Measurements from ENCODE around the gene RTN4.
"Not testable (repeated sequence)": the region's sequence is repeated elsewhere in the genome, so short reads cannot be mapped to it uniquely, and the experiment has no call there.

The RTN4 gene

DNA sequence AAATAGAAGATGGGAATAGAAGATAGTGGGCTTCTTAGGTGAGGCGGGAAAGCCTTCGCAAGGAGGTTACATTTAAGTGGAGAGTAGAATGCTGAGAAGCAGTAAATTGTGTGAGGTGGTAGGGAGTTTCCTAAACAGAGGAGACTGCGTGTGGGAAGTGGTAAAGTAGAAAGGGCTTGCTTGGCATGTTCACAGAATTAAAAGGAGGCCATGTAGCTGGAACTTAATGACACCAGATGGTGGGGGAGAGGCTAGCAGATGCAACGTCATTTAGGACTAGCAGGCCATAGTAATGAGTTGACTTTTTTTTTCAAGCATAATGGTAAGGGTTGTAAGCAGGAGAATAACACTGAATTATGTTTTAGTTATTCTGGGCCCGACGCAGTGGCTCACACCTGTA, 13.0 kb upstream of the RTN4 start:
- no peak for DNase-seq

DNA sequence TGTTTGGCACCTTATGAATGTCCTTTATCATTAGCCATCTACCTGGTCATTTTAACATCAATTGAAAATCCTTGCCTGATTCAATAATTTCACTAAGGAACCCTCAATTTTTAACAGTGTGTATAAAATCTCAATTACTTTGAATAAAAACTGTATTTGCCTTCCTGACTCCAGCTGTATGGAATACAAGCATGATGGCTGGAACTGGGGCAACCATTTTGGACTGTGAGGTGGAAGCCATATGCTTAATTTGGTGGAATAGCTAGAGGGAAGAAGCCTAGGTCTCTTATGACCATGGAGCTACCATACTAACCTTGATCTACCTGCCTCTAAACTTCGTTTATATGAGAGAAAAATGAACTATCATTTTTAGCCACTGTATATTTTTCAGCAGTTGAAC, 12.5 kb upstream of the RTN4 start:
- DNase-seq, result no peak

DNA sequence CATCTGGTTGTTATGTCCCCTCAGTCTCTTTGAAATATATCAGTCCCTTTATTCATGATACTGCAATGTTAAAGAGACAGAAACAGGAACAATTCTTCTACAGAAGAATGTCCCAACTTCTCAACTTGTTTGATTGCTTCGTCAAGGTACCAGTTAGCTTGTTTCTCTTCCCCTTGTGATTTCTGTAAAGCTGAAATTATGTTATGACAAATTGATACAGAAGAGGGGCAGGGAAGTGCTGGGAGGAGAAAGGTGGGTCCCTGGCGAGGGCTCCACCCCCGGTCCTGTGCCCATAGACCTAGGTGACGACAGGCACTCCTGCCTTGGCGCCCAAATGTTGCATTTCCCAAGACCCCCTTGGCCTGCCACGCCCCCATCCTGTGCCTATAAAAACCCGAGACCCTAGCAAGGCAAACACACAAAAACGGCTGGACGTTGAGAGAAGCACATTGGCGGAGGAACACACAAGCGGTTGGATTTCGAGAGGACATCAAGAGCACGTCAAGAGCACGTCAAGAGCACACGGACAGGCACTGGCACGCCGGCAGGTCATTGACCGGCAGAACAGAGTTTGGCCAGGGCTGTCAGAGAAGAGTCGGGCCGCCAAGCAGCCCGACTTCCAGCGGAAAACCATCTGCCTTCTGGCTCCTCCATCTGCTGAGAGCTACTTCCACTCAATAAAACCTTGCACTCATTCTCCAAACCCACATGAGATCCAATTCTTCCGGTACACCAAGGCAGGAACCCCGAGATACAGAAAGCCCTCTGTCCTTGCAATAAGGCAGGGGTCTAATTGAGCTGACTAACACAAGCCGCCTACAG, 11.5 kb upstream of the RTN4 start:
- peak; percentile 92 for DNase-seq

DNA sequence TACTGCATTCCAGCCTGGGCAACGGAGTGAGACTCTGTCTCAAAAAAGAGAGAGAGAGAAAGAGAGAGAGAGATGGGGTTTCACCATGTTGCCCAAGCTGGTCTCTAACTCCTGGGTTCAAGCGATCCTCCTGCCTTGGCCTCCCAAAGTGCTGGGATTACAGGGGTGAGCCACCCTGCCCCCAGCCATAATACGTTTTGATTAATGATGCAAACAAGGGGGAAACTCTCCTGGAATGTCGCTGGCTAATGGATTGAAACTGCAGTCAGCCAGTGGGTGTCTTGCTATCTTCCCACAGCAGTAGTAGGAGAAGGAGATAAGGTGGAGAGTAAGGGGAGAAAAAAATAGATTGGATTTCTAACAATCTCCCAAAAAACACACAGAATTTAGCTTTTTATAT, 9.5 kb upstream of the RTN4 start:
- no peak for DNase-seq

DNA sequence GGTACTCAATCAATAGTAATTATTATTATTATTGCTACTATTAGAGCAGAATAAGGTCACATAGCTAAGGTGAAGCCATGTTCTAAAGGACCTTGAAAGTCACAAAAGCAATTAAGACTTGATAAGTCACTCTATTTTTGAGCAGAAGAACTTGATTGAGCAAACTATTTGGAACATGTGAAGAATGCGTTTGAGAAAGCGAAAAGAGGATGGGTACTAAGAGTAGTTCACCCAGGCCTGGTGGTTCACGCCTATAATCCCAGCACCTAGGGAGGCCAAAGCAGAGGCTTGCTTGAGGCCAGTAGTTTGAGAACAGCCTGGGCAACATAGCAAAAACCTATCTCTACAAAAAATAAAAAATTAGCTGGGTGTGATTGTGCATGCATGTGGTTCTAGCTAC, 7.2 kb upstream of the RTN4 start:
- no peak for DNase-seq

DNA sequence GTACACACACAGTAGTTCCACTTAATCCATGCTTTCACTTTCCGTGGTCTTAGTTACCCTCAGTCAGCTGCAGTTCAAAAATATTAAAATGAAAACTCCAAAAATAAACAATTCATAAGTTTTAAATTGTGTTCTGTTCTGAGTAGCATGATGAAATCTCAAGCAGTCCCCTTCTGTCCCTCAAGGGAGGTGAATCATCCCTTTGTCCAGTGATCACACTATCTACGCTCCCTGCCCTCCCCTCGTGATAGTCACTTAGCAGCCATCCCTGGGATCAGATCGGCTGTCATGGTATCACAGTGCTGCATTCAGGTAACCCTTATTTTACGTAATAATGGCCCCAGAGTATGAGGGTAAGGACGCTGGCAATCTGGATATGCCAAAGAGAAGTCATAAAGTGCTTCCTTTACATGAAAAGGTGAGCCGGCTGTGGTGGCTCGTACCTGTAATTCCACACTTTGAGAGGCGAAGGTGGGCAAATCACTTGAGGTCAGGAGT, 5.8 kb upstream of the RTN4 start:
- no peak for DNase-seq

DNA sequence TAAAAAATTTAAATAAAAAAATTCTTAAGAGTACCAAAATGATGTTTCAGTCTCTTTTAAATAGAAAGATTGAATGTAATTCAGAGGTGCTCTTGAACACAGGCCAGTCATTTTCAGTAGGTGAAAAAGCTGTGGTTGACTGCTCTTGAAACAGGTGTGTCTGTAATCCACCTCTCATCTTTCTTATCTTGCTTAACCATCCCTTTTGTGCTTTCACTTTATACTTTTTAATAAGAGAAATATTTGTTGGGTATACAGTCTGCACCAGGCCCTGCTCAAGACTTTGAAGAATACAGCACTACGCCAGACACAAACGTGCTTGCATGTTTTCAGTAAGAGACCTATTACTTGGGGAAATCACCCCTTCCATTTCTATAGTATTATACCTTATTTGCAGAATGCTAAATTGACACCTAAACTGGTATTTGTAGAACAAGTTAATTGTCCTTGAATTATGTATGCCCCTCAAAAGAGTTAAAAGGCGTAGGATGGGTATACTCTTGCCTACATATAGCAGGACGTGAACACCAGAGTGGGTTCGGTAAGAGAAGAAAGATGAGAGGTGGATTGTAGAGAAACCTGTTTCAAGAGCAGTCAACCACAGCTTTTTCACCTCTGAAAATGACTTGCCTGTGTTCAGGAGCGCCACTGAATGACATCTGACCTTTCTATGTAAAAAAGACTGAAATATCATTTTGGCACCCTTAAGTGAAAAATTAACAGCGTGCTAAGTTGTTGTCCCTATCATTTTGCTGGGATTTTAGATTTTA, 4.0 kb upstream of the RTN4 start:
- DNase-seq, result peak; percentile 59

DNA sequence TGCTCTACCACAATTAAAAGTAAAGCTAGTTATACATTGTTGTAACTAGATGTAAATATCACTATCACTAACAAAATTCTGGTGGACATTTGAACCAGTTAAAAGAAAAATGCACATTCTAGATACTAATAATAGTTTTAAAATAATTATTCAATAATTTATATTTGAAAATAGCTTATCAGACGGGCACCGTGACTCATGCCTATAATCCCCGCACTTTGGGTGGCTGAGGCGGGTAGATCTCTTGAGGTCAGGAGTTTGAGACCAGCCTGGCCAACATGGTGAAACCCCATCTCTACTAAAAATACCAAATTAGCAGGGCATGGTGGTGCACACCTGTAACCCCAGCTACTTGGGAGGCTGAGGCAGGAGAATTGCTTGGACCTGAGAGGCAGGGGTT, 3.0 kb upstream of the RTN4 start:
- not testable (repeated sequence) for DNase-seq

DNA sequence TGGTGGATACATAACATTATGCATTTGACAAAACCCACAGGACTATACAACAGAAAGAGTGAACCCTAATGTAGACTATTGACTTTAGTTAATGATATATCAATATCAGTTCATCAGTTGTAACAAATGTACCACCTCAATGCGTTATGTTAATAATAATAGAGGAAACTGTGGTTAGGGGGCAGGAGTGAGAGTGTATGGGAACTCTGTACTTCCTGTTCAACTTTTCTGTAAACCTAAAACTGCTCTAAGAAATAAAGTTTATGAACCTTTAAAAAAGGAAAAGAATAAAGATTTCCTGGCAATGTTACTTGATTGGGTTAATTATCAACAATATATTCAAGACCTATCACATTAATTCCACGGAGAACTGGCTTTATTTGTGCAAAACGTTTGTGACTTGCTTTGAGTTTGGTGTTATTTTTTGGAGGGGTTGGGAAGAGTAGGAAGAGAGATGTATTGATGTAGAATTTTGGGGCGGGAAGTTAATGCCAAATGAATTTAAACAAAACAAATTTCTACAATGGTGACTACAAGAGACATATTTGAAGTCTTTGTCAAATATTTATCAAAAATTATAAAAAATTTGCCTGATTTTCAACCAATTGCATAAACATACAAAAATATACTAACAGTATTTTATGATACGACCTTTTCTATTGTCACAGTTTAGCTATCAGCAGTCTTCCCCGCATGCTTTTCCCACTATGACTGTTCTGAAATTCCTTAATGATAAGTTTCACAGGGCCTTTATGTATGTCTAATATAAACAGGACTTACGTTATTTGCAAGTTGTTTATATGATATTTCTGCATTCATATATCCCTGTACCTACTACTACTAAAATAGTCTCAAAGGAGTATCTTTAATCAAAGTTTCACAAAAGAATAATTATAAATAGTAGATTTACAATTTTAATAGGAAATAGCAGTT, 2.1 kb upstream of the RTN4 start:
- DNase-seq, result no peak

DNA sequence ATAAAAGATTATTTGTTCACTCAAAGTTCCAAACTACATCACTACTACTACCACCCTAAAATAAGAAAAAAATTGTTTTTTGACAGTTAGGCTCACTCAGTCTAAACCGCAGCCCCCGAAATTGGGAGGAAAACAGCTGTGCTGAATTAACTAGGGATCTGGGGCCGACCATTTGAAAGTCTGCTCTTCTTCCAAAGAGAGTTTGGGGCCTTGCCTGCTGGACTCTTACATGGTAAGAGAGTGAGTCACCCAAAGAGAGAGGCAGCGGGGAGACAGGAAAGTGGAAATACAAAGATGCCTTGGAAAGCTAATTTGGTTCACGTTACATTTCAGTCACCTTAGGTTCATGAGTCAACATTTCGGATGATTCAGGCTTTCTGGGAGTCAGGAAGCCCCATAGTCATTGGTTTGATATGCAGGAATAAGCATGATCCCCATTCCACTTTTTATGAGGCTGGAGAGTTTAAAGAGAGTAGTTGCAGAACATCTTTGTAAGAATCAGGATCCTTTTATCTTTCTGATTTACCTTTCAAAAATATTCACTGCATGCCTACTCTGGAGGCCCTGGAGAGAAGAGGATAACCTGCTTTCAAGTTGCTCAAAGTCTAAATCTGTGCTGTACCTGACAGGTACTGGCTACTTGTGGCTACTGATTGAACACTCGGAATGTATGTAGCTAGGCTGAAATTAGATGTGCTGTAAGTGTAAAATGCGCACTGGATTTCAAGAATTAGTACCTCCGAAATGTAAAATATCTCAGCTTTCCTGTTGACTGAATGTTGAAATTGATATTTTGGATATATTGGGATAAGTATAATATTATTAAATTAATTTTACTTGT, 995 bp upstream of the RTN4 start:
- peak; percentile 57 for DNase-seq

DNA sequence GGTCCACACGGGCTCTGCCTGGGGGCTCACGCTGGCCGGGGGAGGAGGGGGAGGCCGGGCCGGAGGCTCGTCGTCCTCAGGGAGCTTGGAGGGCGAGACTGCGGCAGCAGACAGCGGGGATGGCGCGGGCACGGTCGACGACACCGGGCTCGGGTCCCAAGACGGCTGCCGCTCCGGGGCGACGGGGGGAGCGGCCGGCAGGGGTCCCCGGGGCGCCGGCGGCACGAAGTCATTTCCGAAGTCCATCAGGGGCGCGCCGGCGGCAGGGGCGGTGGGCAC, 491 bp downstream of the RTN4 start:
- DNase-seq, result no peak

DNA sequence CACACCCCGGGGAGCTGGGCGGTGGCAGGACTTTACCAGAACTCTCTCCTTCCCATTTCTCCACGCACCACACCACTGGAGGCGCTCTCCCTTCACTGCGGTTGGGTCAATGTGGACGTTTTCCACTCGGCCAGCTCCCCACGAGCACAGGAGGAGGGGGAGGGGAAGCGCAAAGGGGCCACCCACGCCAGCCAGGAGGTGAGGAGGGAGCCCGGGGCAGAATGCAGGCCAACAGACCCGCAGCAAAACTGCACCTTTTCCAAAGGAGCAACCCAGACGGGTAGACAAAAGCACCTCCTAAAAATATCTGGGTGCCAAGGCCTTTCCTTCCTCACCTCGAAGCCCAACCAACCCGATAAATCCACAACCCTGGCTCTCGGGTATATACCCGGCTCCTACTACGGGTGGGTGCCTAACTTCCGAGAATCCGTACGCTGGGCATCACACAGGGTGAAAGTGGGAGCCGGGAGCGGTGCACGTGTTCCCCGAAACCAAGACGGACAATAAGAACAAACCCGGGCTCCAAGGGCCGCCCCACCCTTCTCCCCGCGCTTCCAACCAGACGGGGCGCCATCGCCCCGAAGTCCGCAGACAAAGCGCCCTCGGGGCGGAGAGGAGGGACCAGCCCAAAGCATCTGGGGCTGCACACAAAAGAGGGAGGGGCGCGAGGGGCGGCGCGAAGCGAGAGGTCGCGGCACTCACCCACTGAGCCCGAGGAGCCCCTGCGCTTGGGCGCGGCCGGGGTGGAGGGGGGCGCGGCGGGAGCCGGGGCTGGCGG, 1.0 kb downstream of the RTN4 start:
- peak; percentile 56 for DNase-seq

DNA sequence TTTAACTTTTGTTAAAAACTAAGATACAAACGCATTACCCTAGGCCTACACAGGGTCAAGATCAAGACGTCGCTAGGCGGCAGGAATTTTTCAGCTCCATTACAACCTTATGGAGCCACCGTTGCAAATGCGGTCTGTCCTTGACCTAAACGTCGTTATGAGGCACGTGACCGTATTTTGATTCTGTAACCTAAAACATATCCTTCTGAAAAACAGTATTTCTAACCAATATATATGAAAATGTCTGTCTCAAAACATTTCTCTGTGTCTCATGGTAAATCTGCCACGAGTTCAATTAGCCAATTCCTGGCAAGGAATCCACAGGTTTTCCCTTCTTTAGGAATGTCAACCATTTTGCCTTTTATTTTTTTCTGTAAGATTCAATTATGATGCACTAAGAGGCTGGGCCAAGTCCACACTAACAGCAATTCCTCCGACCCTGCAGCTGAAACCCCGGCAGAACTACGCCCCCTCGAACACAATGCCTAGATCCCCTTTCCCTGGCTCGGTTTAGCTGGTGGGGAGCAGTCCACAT, 1.7 kb downstream of the RTN4 start:
- peak; percentile 51 for DNase-seq

DNA sequence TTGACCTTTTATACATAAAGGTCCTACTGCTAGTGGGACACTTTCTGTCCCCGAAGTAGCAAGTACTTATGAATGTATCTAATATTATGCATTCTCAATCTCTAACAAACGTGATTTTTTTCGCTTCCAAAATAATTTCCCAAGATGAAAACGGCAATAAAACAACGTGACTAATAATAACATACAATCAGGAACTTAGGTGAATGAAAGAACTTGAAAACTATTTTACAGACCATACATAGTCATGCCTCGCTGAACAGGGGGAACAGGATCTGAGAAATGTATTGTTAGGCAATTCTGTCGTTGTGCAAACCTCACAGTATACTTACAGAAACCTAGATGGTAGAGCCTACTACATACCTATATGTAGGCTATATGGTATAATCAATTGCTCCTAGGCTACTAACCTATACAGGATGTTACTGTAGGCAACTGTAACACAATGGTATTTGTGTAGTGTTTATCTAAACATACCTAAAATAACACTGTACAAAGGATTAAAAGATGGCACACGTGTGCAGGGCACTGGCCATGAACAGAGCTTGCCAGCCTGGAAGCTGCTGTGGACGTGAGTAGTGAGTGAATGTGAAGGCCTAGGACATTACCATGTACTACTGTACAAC, 2.5 kb downstream of the RTN4 start:
- no peak for DNase-seq

DNA sequence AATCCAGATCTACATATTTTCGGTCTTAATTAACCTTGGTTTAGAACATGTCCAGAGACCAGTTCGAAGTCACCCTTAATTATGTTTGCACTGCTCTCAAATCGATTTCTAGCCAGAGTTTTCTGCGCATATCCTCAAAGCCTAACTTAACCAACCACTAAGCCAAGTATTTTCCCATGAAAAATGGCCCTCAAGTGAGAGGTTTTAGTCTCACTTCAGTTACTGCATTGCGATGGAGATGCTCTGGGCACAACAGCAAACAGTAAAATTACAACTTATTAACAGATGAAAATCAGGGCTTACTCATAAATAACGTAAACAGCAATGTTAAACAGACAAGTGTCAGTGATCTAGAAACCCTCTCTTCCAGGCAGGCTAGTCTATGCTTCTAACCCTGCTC, 4.5 kb downstream of the RTN4 start:
- DNase-seq, result no peak

DNA sequence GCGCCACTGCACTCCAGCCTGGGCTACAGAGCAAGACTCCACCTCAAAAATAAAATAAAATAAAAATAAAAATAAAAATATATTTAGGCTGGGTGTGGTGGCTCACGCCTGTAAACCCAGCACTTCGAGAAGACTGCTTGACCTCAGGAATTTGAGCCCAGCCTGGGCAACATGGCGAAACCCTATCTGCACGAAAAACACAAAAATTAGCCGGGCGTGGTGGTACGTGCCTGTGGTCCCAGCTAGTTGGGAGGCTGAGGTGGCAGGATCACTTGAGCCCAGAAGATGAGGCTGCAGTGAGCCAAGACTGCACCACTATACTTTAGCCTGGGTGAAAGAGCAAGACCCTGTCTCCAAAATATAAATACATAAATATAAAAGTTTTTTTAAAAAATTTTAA, 6.4 kb downstream of the RTN4 start:
- no peak for DNase-seq

DNA sequence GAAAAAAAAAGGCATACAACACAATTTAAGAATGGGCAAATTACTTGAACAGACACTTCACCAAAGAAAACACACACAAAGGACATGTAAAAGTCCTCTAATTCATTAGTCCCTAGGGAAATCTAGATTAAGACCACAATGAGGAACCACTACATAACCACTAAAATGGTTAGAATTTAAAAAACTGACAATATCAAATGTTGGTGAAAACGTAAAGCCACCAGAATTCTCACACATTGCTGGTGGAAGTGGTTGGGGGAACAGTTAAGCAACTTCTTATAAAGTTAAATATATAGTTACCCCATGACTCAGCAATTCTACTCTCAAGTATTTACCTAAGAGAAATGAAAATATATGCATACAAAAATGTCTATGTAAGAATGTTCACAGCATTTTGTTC, 11.8 kb downstream of the RTN4 start:
- no peak for DNase-seq

DNA sequence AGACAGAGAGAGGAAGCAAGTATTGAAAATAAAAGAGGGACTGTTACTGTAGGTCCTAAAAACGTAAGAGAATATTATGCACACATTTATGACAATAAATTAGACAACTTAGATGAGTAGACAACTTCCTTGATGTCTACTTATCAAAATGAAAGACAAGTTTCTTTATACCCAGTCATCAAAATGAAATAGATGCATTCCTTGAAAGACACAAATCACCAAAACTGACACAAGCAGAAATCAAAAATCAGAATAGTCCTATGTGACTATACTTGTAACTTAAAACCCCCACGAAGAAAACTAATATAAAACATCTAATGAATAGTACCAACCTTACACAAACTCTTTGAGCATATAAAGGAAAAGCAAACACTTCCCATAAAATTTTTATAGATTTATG, 14.5 kb downstream of the RTN4 start:
- DNase-seq, result no peak

DNA sequence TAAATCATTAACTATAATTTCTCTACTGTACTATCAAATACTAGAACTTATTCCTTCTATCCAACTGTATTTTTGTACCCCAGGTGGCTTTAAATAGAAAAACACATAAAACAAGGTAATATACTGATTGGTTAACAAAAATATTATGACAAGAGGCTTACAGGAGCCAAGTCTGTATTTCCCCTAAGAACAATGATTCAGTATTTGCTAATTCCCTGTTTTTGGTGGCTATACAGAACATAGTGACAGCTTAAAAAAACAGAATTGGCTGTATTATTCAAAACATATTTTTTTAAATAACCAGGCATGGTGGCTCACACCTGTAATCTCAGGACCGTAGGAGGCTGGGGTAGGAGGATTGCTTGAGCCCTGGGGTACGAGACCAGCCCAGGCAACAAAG, 16.3 kb downstream of the RTN4 start:
- no peak for DNase-seq

DNA sequence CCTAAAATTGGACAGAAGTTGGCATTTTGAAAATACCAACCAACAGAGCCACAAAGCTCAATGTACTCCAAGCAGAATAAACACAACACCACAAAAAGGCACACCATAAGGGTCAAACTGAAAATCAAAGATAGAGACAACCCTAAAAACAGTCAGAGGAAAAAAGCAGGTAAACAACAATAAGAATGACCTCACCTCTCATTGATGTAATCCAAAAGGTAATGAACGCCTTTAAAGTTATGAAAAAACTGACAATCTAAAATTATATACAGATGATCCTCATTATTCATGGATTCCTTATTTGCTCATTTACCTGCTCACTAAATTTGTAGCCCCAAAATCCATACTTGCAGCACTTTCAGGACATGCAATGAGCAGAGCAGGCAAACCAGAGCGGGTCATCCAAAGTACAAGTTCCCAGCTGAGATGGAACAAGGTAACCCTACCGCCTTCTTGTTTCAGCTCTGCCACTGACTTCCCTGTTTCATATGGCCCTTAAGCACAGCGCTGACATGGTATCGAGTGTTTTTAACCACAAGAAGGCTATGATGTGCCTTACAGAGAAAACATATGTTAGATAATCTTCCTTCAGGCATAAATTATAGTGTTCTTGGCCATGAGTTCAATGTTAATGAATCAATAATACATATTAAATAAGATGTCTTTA, 17.0 kb downstream of the RTN4 start:
- DNase-seq, result no peak
